Measurements from ENCODE around the gene GSTM4. TPM values are rescaled to one million over a fixed set of nuclear protein-coding genes. Genes with fewer than 3 reads are reported as not detected.

GSTM4 gene
- total RNA-seq, 1 donor from 2014 or later, result 10.7 TPM

GRCh38 chr1:109625601-109626560 lies 30.0 kb upstream of the GSTM4 start:
- DNase-seq (ENCODE audit: low read depth), result no peak
- peak; percentile 3 for TF ChIP-seq CTCF (conservative IDR thresholded peaks at IDR 0.05; ENCODE audit: low read depth, low read length)
- no peak overlapping the region for H3K4me3 ChIP-seq (ENCODE audit: low read depth, low read length)

GRCh38 chr1:109626682-109627408 lies 29.1 kb upstream of the GSTM4 start:
- H3K4me3 ChIP-seq (ENCODE audit: low read depth, low read length), result no peak overlapping the region
- no peak for DNase-seq (ENCODE audit: low read depth)
- TF ChIP-seq CTCF (conservative IDR thresholded peaks at IDR 0.05; ENCODE audit: low read depth, low read length), result no peak

- peak; percentile 70 for DNase-seq (ENCODE audit: low read depth)
- no peak for TF ChIP-seq CTCF (conservative IDR thresholded peaks at IDR 0.05; ENCODE audit: low read depth, low read length)
- no peak overlapping the region for H3K4me3 ChIP-seq (ENCODE audit: low read depth, low read length)
Measured at GRCh38 chr1:109627692-109628399, 28.1 kb upstream of the GSTM4 start.

GRCh38 chr1:109628540-109629321 lies 27.2 kb upstream of the GSTM4 start:
- no peak overlapping the region for H3K4me3 ChIP-seq (ENCODE audit: low read depth, low read length)
- peak; percentile 80 for DNase-seq (ENCODE audit: low read depth)
- no peak for TF ChIP-seq CTCF (conservative IDR thresholded peaks at IDR 0.05; ENCODE audit: low read depth, low read length)

- no peak overlapping the region for H3K4me3 ChIP-seq (ENCODE audit: low read depth, low read length)
- TF ChIP-seq CTCF (conservative IDR thresholded peaks at IDR 0.05; ENCODE audit: low read depth, low read length), result no peak
- DNase-seq (ENCODE audit: low read depth), result no peak
Measured at GRCh38 chr1:109629372-109630030, 26.4 kb upstream of the GSTM4 start.

Data from epithelial cell of proximal tubule (primary cell).